Activated B cell treated with CpG ODN at 0.5 μM for 24 hours (primary cell): Measurements from ENCODE around the gene SLAMF7. TPM values are rescaled to one million over a fixed set of nuclear protein-coding genes. Genes with fewer than 3 reads are reported as not detected.

Source experiments
- ATAC-seq: fragments of 200-7000 bp; cut with Tn5 transposase; one replicate; pipeline ENCODE4 v1.10.0; 2021; ENCODE audit warnings: low read depth, mild to moderate bottlenecking, moderate library complexity
- CTCF ChIA-PET: fragments of 350-600 bp; sonication (Branson Sonifier 250); formaldehyde crosslinking; loops from one replicate; lab custom pipeline; 2021; ENCODE audit warnings: antibody characterized with exemption; lab: Charles Lee
- POLR2A ChIA-PET: fragments of 350-600 bp; sonication (Branson Sonifier 250); formaldehyde crosslinking; loops from one replicate; lab custom pipeline; 2021; ENCODE audit warnings: antibody characterized with exemption; lab: Charles Lee
- DNase-seq: peaks from one replicate; pipeline ENCODE4 v3.0.0; 2022
- H3K27ac Mint-ChIP-seq: one replicate; pipeline ENCODE4 v1.8.0; 2020; ENCODE audit warnings: mixed read lengths
- H3K27me3 Mint-ChIP-seq: one replicate; pipeline ENCODE4 v1.8.0; 2021; ENCODE audit warnings: mixed read lengths
- H3K36me3 Mint-ChIP-seq: one replicate; pipeline ENCODE4 v1.8.0; 2021; ENCODE audit warnings: low read depth, mixed read lengths
- H3K4me1 Mint-ChIP-seq: one replicate; pipeline ENCODE4 v1.8.0; 2021; ENCODE audit warnings: mixed read lengths
- H3K4me3 Mint-ChIP-seq: one replicate; pipeline ENCODE4 v1.8.0; 2020; ENCODE audit warnings: mild to moderate bottlenecking, mixed read lengths
- H3K9me3 Mint-ChIP-seq: one replicate; pipeline ENCODE4 v1.8.0; 2020; ENCODE audit warnings: mixed read lengths
- CTCF ChIP-seq: fragments of 200-600 bp; IDR thresholded peaks from one replicate; pipeline ENCODE4 v1.8.0; 2022; ENCODE audit warnings: antibody characterized with exemption, mild to moderate bottlenecking
- intact Hi-C: fragments of 100-400 bp; cut with micrococcal nuclease; formaldehyde crosslinking; loops from one replicate; pipeline ENCODE4 v1.15.1; 2024
- total RNA-seq: library from RNA; stranded (reverse); gene quantifications from 2 replicates; pipeline ENCODE4 v1.2.3, GENCODE V29; 2022

Gene SLAMF7
- total RNA-seq, 1 donor from 2014 or later = 119 TPM

- CTCF ChIA-PET = interaction anchor here (0.7 to 0.9 kb wide), 3 partner anchors 9 to 29 kb away, joined by 3 read pairs; no protein-coding TSS in a partner anchor
- H3K27me3 Mint-ChIP-seq = no peaks in the 10 kb centered on the region
- H3K4me1 Mint-ChIP-seq = peaks cover 88% of the 10 kb centered on the region
- peaks cover 14% of the 10 kb centered on the region for H3K9me3 Mint-ChIP-seq
- peak overlapping the region; percentile 95 for H3K4me3 Mint-ChIP-seq
- DNase-seq = no peak
- ATAC-seq = no peak
- peaks cover 88% of the 10 kb centered on the region for H3K36me3 Mint-ChIP-seq
- no peak for TF ChIP-seq CTCF
- POLR2A ChIA-PET = interaction anchor here (1.9 to 2.1 kb wide), 2 partner anchors 12 to 20 kb away, joined by 6 to 9 read pairs; no protein-coding TSS in a partner anchor
- peak overlapping the region; percentile 99 for H3K27ac Mint-ChIP-seq
- intact Hi-C loops = loop anchor here (5.0 kb wide), 1 partner anchor 35 kb away; no protein-coding TSS in a partner anchor
Measured at GRCh38 chr1:160801836-160802580, 63.0 kb downstream of the SLAMF7 start.

Other genes with a start within 250 kb of the SLAMF7 start
- gene SLAMF6, start 216.0 kb upstream of the SLAMF7 start, total RNA-seq = 28.7 and 31.2 TPM in 2 replicates
- 57.5 and 65.5 TPM in 2 replicates for gene CD84, start 159.8 kb upstream of the SLAMF7 start, total RNA-seq
- gene SLAMF1, start 92.2 kb upstream of the SLAMF7 start, total RNA-seq = 85.7 and 91.7 TPM in 2 replicates
- gene CD48, start 27.4 kb upstream of the SLAMF7 start, total RNA-seq = 200 and 202 TPM in 2 replicates
- 63.6 and 71.6 TPM in 2 replicates for gene LY9, start 56.9 kb downstream of the SLAMF7 start, total RNA-seq
- not detected in 2 replicates for gene CD244, start 123.6 kb downstream of the SLAMF7 start, total RNA-seq
- gene ITLN1, start 145.9 kb downstream of the SLAMF7 start, total RNA-seq = not detected in 2 replicates
- not detected in 2 replicates for gene ITLN2, start 215.6 kb downstream of the SLAMF7 start, total RNA-seq